Stimulated activated CD4-positive, alpha-beta T cell treated with anti-CD3 and anti-CD28 coated beads, Interleukin-1b, Interleukin-23, amount 100 ng/mL, for 48 hours (primary cell): ENCODE data around the gene ZGPAT.
"Not testable (repeated sequence)": the region's sequence is repeated elsewhere in the genome, so short reads cannot be mapped to it uniquely, and the experiment has no call there.

Source experiments
- DNase-seq: peaks from one replicate; pipeline ENCODE4 v3.0.0-alpha.2; 2020

The ZGPAT gene

DNA sequence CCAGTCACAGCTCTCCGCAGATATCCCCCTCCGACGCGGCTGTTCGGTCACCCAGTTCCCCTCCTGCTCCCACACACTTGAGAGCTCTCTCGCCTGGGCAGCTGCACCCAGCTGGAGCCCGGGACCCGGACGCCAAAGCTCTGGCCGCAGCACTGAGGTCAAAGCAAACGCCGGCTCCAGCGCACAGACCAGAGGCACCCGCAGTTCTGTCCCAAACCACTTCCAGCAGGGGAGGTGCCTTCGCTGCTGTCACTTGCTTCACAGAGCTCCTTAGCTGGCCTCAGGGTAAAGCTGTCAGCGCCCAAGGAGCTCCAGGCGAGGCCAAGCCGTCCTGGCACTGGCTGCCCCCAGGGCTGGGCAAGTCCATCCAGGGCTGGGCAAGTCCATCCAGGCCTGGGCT is 59.6 kb downstream of the ZGPAT start:
- DNase-seq, result no peak

DNA sequence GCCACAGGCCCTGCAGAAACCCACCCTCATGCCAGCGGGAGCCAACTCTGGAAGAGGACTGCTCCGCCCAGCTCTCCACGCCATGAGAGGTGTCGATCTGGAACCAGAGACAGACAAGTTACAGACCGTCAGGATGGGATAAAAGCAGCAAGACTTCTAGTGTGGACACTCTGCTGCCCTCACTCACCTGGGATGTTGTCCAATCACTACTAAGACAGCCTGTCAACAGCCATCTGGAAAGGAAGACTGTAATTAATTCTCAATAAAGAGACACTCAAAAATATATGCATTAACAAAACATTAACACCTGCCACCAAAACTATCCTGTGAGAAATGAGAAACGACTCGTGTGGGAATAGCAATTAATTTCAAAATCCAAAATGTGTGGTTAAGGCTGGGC is 60.0 kb downstream of the ZGPAT start:
- DNase-seq, result no peak

DNA sequence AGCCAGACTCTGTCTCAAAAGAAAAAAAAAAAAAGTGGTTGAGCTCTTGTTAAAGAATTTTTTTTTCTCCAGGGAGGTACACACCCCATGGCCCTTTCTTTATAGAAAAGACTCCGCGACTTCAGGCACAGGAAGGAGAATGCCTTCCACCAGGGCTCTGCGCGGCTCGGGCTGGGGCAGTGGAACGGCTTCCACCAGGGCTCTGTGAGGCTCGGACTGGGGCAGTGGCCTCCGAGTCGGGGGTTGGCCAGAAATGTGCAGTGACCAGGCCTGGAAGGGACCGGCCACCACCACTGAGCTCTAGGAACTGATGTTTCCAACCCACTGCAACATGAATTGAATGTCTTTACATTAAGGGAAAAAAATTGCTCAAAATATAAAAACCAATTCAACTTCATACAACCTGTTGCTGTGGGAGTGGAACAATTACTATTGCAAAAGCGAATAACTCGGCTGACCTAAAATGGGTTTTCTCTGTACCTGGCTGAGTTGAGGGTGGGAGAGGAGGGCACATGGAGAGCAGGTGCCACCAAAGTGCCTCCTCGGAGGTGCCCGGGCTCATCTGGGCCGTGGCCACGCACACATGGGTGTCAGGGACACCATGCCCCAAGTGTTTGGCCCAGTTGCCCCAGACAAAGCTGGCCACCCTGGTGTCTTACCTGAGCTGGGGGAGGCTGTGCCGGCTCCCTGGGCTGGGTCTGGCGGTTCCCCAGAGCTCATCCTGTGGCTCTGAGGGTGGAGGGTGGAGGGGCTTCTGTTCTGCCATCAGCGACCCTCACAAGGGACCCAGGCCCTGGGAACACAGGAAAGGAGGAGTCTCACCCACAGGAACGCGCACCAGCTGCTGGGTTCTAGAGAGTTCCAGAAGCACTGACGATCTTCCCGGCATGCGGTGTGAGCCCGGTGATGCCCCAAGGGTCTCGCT is 61.0 kb downstream of the ZGPAT start:
- DNase-seq, result no peak

DNA sequence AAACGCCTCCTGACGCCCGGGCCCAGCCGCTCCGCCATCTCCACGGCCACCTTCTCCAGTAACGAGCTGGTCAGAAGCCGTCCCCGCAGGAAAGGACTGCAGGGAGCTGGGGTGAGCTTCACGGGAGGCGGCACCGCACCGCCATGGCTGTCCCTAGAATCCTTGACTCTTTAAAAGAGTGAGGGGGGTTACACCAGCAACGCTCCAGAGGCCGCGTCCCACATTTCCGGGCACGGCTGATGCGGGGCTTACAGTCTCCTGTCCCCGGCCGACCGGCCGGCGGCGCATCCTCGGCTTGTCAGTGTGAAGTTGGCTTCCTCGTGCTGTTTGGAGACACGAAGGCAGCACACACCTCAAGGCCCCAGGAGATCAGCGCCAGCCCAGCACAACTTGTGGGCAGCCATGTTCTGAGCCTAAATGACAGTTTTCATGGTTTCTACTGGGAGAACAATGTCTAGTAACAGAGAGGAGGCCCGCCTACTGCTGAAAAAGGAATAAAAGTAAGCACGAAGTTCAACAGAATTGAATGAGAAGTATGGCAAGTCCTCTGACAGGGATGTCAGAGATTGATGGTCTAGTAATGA is 62.1 kb downstream of the ZGPAT start:
- no peak for DNase-seq

DNA sequence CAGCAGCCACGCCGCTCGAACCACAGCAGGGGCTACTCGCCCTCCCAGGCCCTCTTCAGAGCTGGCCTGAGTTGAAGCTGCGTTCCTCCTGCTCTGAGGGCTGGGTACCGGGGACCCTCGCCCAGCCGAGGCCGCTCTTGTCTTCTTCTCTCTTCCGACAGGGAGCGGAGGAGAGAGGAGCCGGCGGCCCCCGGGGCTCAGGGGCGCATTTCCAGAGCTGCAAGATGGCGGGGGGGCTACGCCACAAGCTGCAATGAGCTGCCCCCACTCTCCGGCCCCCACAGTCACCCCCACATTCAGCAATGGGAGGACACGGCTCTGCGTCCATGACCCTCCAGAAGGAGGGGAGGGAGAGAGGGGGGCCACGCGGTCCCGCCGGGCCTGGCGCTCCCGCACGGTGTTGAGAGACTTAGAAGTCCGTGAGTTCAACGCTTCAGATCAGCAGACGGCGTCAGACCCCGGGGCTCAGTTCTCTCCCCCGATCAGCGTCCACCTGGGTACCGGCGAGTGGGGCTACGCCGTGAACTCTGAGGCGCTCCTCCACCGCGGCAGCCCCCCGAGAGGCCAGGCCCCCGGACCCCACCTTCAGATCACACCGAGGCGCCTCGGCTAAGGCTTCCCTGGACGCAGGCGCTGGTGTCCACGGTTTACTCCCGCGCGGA is 63.3 kb downstream of the ZGPAT start:
- no peak for DNase-seq

DNA sequence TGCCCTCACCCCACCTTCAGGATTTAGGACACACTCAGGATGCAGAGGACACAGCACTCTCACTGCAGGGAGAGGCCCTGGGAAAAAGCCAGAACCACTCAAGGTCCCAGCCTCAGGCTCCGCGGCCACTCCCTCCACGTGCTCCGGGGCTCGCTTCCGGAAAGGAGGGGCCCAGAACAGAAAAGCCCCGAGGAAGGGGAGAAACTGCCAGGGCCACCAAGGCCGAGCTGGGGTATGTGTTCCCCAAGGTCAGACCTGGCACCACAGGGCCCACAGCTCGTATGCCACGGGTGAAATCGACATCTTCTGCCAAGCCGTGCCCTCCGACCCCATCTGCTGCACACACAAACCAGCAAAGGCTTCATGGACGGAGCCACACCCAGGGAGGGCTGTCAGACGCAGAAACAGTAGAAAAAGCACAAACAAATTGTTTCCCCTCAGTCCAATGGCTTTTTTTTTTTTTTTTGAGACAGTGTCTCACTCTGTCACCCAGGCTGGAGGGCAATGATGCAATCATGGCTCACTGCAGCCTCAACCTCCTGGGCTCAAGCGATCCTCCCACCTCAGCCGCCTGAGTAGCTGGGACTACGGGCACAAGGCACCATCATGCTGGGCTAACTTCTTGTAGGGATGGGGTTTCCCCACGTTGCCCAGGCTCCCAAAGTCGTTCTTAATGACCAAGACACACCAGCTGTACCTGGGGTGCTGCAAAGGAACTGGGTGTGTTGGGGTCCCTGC is 65.1 kb downstream of the ZGPAT start:
- DNase-seq, result no peak

DNA sequence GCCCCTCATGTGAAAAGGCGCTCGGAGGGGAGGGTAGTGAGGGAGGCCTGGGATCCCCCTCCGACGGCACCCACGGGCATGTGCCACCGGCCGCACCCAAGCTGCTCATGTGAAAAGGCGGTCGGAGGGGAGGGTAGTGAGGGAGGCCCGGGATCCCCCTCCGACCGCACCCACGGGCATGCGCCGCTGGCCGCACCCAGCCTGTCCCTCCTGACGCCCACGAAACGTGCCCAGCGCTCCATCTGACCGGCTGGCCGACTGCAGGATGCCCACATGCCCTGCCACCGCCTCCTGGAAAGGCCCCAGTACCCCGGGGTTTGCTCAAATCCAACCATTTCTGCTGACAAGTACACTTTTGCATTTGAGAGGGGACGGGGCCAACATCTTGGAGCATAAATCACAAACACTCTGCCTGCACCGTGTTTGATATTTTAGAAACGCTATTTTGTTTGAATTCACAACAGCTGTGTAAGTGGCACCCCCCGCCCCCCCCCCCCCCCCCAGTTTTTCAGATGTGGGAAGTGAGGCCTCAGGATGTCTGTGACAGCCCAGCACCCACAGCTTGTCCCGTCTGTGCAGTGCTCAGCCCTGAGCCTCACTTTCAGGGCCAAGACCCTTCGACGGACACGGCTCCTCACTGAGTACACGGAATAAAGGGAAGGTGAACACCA is 65.9 kb downstream of the ZGPAT start:
- no peak for DNase-seq

DNA sequence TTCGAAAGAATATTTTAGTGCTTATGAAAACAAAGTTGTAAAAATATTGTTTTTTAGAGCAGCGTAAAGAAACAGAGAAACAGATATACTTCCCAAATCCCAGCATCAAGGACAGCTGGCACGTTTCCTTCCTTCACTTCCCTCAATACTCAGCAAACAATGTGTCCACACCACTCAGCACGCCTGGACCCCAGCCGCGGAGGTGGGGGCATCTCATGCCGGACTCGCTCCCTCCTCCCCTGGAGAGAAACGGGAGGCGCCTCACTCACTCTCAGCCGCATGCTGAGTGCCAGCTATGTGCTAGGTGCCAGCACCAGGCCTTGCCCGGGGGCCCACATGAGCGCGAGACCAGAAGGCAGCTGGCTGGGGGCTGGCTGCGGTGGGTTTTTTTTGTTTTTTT is 66.5 kb downstream of the ZGPAT start:
- no peak for DNase-seq

DNA sequence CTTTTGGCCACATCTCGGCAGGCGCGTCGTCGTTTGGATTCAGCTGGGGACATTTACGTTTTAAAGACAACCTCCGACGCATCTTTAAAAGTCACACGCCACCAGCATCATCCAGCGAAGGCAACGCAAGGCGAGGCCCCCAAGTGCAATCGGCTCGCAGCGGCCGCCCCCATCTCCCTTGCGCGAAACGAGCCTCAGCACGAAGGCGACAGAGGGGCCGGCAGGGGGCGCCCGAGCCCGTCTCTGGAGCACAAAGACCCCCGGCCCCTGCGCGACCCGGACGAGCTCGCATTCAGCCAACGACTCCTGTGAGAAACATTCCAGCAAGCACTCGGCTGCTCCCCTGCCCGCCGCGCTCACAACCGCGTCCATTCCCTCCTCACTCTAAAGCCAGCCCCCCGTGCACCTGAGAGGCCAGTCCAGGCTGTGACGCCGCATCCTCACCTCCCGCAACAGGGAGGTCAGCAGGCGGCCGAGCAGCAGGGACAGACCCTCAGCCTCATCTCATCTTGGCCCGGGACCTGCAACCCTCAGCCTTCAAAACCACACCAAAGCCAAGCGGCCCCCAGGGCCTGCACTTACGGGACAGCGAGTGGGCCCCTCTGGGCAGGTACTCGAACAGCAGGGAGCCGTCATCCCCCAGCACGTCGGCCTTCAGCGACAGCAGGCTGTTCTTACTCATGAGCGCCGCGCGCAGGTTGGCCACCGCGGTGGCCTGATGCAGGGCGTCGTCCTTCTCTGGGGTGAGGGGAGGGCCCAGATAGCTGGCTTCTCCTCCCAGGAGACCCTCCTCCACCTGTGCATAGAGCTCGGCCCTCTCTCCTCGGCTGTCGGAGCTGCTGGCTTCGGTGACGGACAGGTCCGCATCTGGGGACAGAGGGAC is 67.5 kb downstream of the ZGPAT start:
- peak; percentile 30 for DNase-seq

DNA sequence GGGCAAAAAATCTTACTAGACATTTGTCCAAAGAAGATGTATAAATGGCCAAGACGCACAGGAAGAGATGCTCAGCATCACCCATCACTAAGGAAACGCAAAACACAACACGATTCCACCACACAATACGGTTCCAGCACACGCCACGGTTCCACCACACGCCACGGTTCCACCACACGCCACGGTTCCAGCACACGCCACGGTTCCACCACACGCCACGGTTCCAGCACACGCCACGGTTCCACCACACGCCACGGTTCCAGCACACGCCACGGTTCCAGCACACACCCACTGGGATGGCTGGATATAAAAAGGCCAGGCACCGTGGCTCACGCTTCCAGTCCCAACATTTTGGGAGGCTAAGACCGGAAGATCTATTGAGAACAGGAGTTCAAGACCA is 69.0 kb downstream of the ZGPAT start:
- DNase-seq, result not testable (repeated sequence)

DNA sequence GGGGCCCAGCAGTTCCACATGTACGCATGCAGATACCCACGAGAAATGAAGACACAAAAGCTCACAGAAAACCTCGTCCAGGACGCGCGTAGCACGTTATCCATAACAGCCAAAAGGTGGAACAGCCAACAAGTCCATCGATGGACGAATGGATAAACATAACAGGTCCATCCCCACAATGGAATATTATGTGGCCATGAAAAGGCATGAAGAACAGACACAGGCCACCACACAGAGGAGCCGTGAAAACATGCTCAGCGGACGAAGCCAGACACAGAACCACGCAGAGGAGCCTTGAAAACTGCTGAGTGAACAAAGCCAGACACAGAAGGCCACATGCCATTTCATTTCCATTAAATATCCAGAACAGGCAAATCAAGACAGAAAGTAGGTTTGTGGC is 69.8 kb downstream of the ZGPAT start:
- DNase-seq, result no peak

DNA sequence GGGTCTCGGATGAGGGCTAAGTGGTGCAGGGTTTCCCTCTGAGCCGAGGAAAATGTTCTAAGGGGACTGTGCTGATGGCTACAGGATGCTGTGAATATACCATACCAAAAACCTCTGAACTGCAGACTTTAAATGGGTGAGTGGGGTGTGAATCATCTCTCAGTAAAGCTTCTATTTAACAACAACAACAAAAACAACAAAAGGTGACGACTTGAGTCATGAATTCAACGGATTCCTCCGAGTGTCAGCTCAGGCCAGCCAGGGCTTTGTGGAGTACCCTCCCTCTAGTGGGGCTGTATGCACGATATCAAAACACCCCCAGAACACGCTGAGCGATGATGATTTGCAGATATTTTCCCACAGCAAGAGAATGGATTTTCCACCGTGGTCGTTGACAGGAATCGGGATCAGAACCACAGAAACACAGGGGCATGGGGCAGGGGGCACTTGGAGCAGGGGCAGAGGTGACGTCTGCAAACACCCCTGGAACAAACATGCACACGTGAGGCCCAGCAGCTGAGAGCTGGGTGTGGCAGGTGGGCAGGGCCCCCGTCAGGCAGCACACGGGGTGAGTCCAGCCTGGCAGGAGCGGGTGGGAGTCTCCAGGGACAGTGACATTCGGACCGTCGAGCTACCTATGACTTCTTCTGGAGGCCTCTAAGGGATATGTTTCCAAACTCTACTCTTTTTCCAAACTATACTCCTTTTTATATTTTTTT is 70.4 kb downstream of the ZGPAT start:
- no peak for DNase-seq

DNA sequence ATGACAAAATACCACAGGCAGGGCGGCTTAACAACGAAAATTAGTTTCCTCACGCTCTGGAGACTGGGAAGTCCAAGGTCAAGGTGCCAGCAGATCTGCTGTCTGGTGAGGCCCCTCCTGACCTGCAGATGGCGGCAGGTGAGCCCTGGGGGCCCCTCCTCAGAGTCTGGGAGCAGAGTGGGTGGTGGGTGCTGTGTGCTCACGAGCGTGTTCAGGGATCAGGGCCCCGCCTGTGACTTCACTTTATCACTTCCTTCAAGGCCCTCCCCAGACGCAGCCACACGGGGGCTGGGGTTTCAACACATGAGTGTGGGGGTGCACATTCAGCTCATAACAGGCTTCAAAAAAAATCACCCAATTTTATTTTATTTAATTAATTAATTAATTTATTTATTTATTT is 71.0 kb downstream of the ZGPAT start:
- DNase-seq, result no peak

DNA sequence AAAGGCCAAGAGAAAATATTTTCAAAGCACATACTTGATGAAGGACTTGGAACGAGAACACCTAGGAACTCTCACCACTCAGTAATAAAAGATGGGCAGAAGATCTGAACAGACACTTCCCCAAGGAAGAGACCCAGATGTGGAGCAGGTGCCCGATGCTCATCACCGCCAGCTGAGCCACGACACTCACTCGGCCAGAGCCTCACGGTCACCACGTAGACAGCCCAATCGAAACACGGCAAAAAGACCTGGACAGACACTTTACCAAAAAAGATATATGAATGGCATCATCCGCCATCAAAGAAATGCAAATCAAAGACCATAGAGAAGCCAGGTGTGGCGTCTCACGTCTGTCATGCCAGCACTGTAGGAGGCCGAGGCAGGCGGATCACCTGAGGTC is 73.3 kb downstream of the ZGPAT start:
- DNase-seq, result no peak

DNA sequence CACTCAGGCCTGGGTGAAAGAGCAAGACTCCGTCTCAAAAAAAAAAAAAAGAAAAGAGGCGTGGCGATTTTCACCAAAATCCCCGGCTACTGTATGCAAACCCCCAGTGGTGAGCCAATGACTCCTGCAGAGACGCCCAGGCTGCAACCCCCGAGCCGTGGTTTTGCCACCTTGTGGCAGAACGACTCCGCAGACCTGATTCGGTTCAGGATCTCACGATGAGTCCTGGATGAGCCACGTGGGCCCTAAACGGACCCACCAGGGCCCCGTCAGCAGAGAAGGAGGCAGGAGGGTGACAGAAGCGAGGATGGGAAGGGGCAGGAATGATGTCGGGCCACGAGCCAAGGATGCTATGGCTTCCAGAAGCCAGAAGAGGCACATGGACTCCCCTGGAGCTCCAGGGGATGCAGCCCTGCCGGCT is 74.2 kb downstream of the ZGPAT start:
- peak; percentile 20 for DNase-seq

DNA sequence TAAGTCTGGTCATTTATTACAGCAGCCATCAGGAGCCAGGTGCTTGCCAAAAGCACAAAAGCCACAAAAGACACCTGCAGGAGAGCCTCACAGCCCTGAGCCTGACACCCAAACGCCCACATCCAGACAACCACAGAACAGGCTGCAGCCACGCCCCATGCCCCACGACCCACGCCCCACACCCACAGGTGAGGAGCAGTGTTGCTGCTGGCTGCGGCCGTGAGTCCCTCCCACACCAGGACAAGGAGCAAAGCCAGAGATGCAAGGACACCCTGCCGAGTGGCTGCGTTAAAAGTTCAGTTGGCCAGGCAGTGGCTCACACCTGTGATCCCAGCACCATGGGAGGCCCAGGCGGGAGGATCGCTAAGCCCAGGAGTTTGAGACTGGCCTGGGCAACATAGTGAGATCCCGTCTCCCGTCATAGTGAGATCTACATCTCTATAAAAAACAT is 74.7 kb downstream of the ZGPAT start:
- DNase-seq, result no peak

DNA sequence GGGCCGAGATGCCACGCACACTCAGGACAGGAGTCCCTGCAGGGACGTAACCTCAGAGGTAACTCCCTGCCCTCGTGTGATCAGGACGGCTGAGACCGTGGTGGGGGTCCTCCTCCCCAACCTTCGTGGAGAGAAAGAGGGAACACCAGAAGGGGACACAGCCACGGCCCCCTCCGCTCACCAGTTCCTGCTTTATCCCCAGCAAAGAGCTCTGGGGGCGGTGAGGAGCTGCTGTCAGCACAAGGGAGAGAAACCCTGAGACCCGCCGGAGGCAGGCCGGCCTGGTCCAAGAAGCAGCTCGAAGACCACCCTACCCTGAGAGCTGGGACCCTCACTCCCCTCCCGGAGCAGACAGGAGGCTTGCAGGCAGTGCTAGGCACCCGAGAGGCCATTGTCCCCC is 76.1 kb downstream of the ZGPAT start:
- no peak for DNase-seq

DNA sequence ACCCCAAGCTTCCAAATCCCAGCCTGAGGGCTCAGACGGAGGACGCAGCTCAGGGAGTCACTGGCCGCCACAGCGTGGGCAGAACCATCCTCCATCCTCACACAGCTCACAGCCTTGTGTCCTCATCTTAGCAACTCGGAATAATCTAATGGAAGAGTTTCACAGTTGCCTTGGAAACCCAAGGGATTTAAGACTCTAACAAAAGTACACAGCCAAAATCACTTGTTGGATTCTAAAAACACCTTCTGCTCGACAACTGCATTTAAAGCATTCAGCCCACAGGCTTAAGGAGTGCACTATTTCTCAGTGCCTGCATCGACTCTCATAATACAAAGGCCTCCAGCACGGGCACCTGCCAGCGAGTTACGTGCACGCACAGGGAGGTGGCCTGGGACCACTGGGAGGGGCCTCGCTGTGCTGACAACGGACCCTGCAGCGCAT is 77.9 kb downstream of the ZGPAT start:
- DNase-seq, result no peak
